AG04450 (cell line): ENCODE results near the gene TPO. TPM values are rescaled to one million over a fixed set of nuclear protein-coding genes. Genes with fewer than 3 reads are reported as not detected.

Experiments used
- CTCF ChIA-PET: fragments of 300-600, 350-600 bp; formaldehyde crosslinking; extraction: SDS; loops from one replicate; lab custom pipeline; 2022; ENCODE audit warnings: antibody characterized with exemption, inconsistent platforms; lab: Charles Lee
- POLR2A ChIA-PET: fragments of 350-600 bp; formaldehyde crosslinking; extraction: SDS; loops from one replicate; lab custom pipeline; 2021; ENCODE audit warnings: antibody characterized with exemption, inconsistent platforms; lab: Yijun Ruan, JAX
- DNase-seq: peaks from one replicate; pipeline ENCODE4 v3.0.0-alpha.2; 2011; ENCODE audit warnings: low read depth, low spot score
- H3K27ac ChIP-seq: one replicate; pipeline ENCODE4 v1.5.1; 2012; ENCODE audit warnings: low read depth, low read length, control low read depth
- H3K27me3 ChIP-seq: one replicate; pipeline ENCODE4 v1.6.0; 2012; ENCODE audit warnings: low read length; ENCODE audit not compliant: control insufficient read depth, insufficient read depth
- H3K4me3 ChIP-seq: 2 replicates; pipeline ENCODE4 v1.5.1; 2011; ENCODE audit warnings: mild to moderate bottlenecking, low read depth, low read length, control low read depth
- H3K9me3 ChIP-seq: 2 replicates; pipeline ENCODE4 v1.5.1; 2012; ENCODE audit warnings: low read length; ENCODE audit not compliant: control insufficient read depth, insufficient read depth
- CTCF ChIP-seq: IDR thresholded peaks from 2 replicates; pipeline ENCODE4 v1.5.1; 2011; ENCODE audit warnings: low read depth, low read length, control low read depth, inconsistent platforms
- polyA plus RNA-seq: library from polyadenylated mRNA; depleted of rRNA; stranded (reverse); fragments of >200 nt; gene quantifications from 2 replicates; pipeline ENCODE4 v1.2.3, GENCODE V29; 2011

TPO gene
- polyA plus RNA-seq, 1 experiment, result not detected

- ChIA-PET CTCF (no interaction called here), POLR2A (no interaction called here)
- no peak overlapping the region for H3K27ac ChIP-seq
- H3K9me3 ChIP-seq, result peaks cover 4% of the 10 kb centered on the region; the same call in 1 of the 2 replicates
- no peaks in the 10 kb centered on the region for H3K27me3 ChIP-seq
- no peak for DNase-seq
- no peak overlapping the region for H3K4me3 ChIP-seq
- TF ChIP-seq CTCF, result no peak
Measured at GRCh38 chr2:1483551-1483950, 70.3 kb downstream of the TPO start.

- Histone ChIP-seq H3K27ac (no peak overlapping the region), H3K4me3 (no peak overlapping the region), H3K9me3 (peaks cover 3% of the 10 kb centered on the region; the same call in 1 of the 2 replicates), H3K27me3 (no peaks in the 10 kb centered on the region)
- CTCF ChIA-PET, result no interaction called here
- no peak for TF ChIP-seq CTCF
- POLR2A ChIA-PET, result no interaction called here
- DNase-seq, result no peak
Measured at GRCh38 chr2:1484131-1484884, 71.0 kb downstream of the TPO start.

DNA sequence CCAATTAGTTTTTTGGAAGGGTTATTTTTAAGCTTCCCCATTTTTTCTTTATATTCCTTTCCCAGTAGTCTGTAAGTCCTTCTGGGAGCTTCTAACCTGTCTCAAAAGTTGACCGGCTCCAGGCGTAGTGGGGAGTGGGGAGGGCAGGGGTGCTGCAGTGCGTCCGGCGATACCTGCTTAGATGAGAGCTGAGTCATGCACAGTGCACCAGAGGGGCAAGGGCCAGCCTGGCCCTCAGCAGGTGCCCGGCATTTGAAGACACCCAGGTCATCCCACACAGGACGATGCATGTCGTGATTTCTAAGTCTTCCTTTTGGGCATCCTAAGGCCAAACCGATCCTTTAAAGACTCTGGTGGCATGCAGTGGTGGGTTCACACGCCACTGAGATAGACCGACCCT lies 73.4 kb downstream of the TPO start:
- CTCF ChIA-PET, result no interaction called here

DNA sequence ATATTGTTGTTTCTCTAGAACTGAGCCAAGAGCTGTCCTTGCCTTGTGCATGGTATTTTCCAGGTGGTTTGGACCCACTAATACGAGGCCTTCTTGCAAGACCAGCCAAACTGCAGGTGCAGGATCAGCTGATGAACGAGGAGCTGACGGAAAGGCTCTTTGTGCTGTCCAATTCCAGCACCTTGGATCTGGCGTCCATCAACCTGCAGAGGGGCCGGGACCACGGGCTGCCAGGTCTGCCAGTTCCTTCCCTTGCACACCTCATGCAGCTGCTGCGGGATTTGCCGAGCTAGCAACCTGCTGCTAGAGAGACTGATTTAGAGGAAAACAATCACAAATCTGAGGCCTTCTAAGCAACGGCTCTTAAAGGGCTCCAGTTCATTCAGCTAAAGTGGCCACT lies 74.5 kb downstream of the TPO start:
- Histone ChIP-seq H3K27me3 (no peaks in the 10 kb centered on the region), H3K4me3 (no peak overlapping the region), H3K9me3 (no peaks in the 10 kb centered on the region; the same call in 1 of the 2 replicates), H3K27ac (no peak overlapping the region)
- CTCF ChIA-PET, result interaction anchor here (0.7 kb wide), 1 partner anchor 32 kb away, joined by 3 read pairs; no protein-coding TSS in a partner anchor
- no peak for TF ChIP-seq CTCF
- POLR2A ChIA-PET, result no interaction called here
- no peak for DNase-seq

More for the DNA sequence above, 73.4 kb downstream of the TPO start:
- no peak for TF ChIP-seq CTCF
- POLR2A ChIA-PET, result no interaction called here
- H3K4me3 ChIP-seq, result no peak overlapping the region
- no peaks in the 10 kb centered on the region for H3K27me3 ChIP-seq
- H3K9me3 ChIP-seq, result peaks cover 2% of the 10 kb centered on the region; the same call in 1 of the 2 replicates
- no peak for DNase-seq
- H3K27ac ChIP-seq, result no peak overlapping the region

DNA sequence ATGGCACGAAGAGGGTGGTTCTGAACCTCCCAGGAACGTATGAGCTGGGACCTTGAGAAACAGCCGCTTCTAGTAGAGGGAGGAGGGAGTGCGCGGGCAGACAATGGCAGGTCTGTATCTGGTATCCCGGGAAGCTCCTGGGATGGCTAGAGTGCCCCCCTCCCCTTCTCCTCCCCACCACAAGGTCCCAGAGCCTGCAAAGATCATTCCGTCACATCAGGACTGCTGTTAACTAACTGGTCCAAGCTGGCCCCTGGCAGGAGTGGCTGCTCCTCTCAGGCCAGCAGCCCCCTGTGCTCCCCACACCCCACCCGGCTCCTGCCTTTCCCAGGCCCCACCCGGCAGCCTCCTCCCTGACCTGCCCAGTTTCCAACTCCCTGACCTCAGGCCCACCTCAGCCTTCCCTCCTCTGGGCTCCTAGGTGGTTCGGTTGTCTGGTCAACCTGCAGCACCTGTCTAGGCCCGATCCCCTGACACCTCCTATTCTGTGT lies 75.0 kb downstream of the TPO start:
- ChIA-PET POLR2A (no interaction called here), CTCF (no interaction called here)
- no peak for DNase-seq
- Histone ChIP-seq H3K27me3 (no peaks in the 10 kb centered on the region), H3K27ac (no peak overlapping the region), H3K4me3 (no peak overlapping the region), H3K9me3 (no peaks in the 10 kb centered on the region; the same call in 1 of the 2 replicates)
- no peak for TF ChIP-seq CTCF
